PC-3 (cell line): ENCODE measurements around the gene TPM3. TPM values are rescaled to one million over a fixed set of nuclear protein-coding genes. Genes with fewer than 3 reads are reported as not detected.

Experiments
- ATAC-seq: fragments of 200-7000 bp; cut with Tn5 transposase; 2 replicates; pipeline ENCODE4 v1.9.1; 2020; ENCODE audit warnings: mild to moderate bottlenecking, moderate library complexity
- BruUV-seq: library from RNA; stranded (reverse); fragments of 400-500 nt; replicated peaks from 2 replicates; lab custom pipeline; 2021; lab: Mats Ljungman, UMichigan
- CTCF ChIA-PET: fragments of 300-600 bp; sonication (Branson Sonifier 250); formaldehyde crosslinking; loops from one replicate; lab custom pipeline; 2022; ENCODE audit warnings: antibody characterized with exemption; lab: Charles Lee
- POLR2A ChIA-PET: fragments of 300-600 bp; sonication (Branson Sonifier 250); formaldehyde crosslinking; loops from one replicate; lab custom pipeline; 2022; ENCODE audit warnings: antibody characterized with exemption; ENCODE audit not compliant: unreplicated experiment; lab: Charles Lee
- DNase-seq: peaks from one replicate; pipeline ENCODE4 v3.0.0-alpha.2; 2015
- H2AFZ ChIP-seq: fragments of 300-600 bp; sonication (generic); 2 replicates; pipeline ENCODE4 v1.6.0; 2016; ENCODE audit warnings: antibody characterized with exemption, low read length
- H3F3A ChIP-seq: fragments of 300-600 bp; sonication (generic); one replicate; pipeline ENCODE4 v1.6.0; 2017; ENCODE audit warnings: antibody characterized with exemption, low read length, control low read depth, mild to moderate bottlenecking; ENCODE audit not compliant: unreplicated experiment
- H3K27ac ChIP-seq: fragments of 300-600 bp; sonication (generic); 2 replicates; pipeline ENCODE4 v1.5.1; 2016; ENCODE audit warnings: mild to moderate bottlenecking, low read length
- H3K27me3 ChIP-seq: fragments of 300-600 bp; sonication (generic); 2 replicates; pipeline ENCODE4 v1.6.1; 2016; ENCODE audit warnings: low read length, mixed read lengths
- H3K36me3 ChIP-seq: fragments of 300-600 bp; sonication (generic); 2 replicates; pipeline ENCODE4 v1.6.1; 2016; ENCODE audit warnings: low read depth, mixed run types, low read length, mixed read lengths
- H3K4me1 ChIP-seq: fragments of 300-600 bp; sonication (generic); 2 replicates; pipeline ENCODE4 v1.5.1; 2016; ENCODE audit warnings: low read length; ENCODE audit not compliant: insufficient read depth
- H3K4me2 ChIP-seq: fragments of 300-600 bp; sonication (generic); 2 replicates; pipeline ENCODE4 v1.6.0; 2016; ENCODE audit warnings: low read length
- H3K4me3 ChIP-seq: fragments of 300-600 bp; sonication (generic); 2 replicates; pipeline ENCODE4 v1.5.1; 2016; ENCODE audit warnings: mild to moderate bottlenecking, low read length, mixed read lengths
- H3K79me2 ChIP-seq: fragments of 300-600 bp; sonication (generic); 2 replicates; pipeline ENCODE4 v1.6.1; 2017; ENCODE audit warnings: low read length, mixed read lengths
- H3K9ac ChIP-seq: fragments of 300-600 bp; sonication (generic); 2 replicates; pipeline ENCODE4 v1.6.0; 2016; ENCODE audit warnings: mild to moderate bottlenecking, low read length
- H3K9me2 ChIP-seq: fragments of 300-600 bp; sonication (generic); replicated peaks from 2 replicates; pipeline ENCODE4 v1.6.1; 2016; ENCODE audit warnings: mixed run types, low read length, mixed read lengths
- H3K9me3 ChIP-seq: fragments of 300-600 bp; sonication (generic); 2 replicates; pipeline ENCODE4 v1.6.1; 2016; ENCODE audit warnings: low read length, mixed read lengths
- H4K20me1 ChIP-seq: fragments of 300-600 bp; sonication (generic); 2 replicates; pipeline ENCODE4 v1.6.1; 2016; ENCODE audit warnings: low read length, mixed read lengths
- CTCF ChIP-seq: fragments of 300-600 bp; sonication (generic); conservative IDR thresholded peaks from 2 replicates; pipeline ENCODE4 v1.5.1; 2017; ENCODE audit warnings: antibody characterized with exemption, low read depth, mild to moderate bottlenecking, low read length
- EZH2 ChIP-seq: fragments of 300-600 bp; sonication (generic); IDR thresholded peaks from one replicate; pipeline ENCODE4 v1.6.1; 2017; ENCODE audit warnings: antibody characterized with exemption, mild to moderate bottlenecking, low read length; ENCODE audit not compliant: unreplicated experiment
- EZH2phosphoT487 ChIP-seq: fragments of 300-600 bp; sonication (generic); IDR thresholded peaks from 2 replicates; pipeline ENCODE4 v1.6.1; 2018; ENCODE audit warnings: mild to moderate bottlenecking, antibody characterized with exemption, low read length, borderline replicate concordance
- intact Hi-C: fragments of 100-400 bp; cut with micrococcal nuclease; formaldehyde crosslinking; loops from 2 replicates; pipeline ENCODE4 v1.9.0; 2023
- total RNA-seq: library from RNA; depleted of rRNA; stranded (reverse); fragments of >200 nt; gene quantifications from 2 replicates; pipeline ENCODE4 v1.2.3, GENCODE V29; 2014

TPM3 gene
- total RNA-seq, 1 experiment from 2014 or later, result 428 TPM

- ChIA-PET POLR2A (no interaction called here), CTCF (no interaction called here)
- H3K27me3 ChIP-seq, result no peaks in the 10 kb centered on the region
- peaks cover 80% of the 10 kb centered on the region for H3K36me3 ChIP-seq
- H3K9me3 ChIP-seq, result no peaks in the 10 kb centered on the region
- no peaks in the 10 kb centered on the region for H3F3A ChIP-seq
- no peak for DNase-seq
- H4K20me1 ChIP-seq, result peaks cover 21% of the 10 kb centered on the region
- no peak for TF ChIP-seq CTCF
- no peak for TF ChIP-seq EZH2phosphoT487
- TF ChIP-seq EZH2, result no peak
- no peak overlapping the region for H3K4me3 ChIP-seq
- H3K9me2 ChIP-seq, result no peaks in the 10 kb centered on the region
- no peak overlapping the region for H2AFZ ChIP-seq
- no peak for ATAC-seq
- no TSS peak for BruUV-seq
- no peak overlapping the region for H3K27ac ChIP-seq
- intact Hi-C loops, result no loop called here
- H3K79me2 ChIP-seq, result peaks cover 21% of the 10 kb centered on the region
- no peak overlapping the region for H3K9ac ChIP-seq
- no peaks in the 10 kb centered on the region for H3K4me1 ChIP-seq
- H3K4me2 ChIP-seq, result no peak overlapping the region
Observed at GRCh38 chr1:154170547-154171222, 21.2 kb downstream of the TPM3 start.

- H3K36me3 ChIP-seq, result peaks cover 88% of the 10 kb centered on the region
Observed at GRCh38 chr1:154167461-154167860, 24.4 kb downstream of the TPM3 start.

More at GRCh38 chr1:154167461-154167860, 24.4 kb downstream of the TPM3 start:
- CTCF ChIA-PET, result no interaction called here
- Histone ChIP-seq H3K4me1 (no peaks in the 10 kb centered on the region), H3K27me3 (no peaks in the 10 kb centered on the region), H2AFZ (no peak overlapping the region), H3K9me3 (no peaks in the 10 kb centered on the region), H3K79me2 (peaks cover under 1% of the 10 kb centered on the region; the same call in 1 of the 2 replicates), H3K4me3 (no peak overlapping the region), H4K20me1 (peaks cover 11% of the 10 kb centered on the region; the same call in 1 of the 2 replicates), H3K9me2 (no peaks in the 10 kb centered on the region), H3K9ac (no peak overlapping the region), H3F3A (no peaks in the 10 kb centered on the region), H3K4me2 (no peak overlapping the region), H3K27ac (no peak overlapping the region)
- TF ChIP-seq CTCF, result no peak
- TF ChIP-seq EZH2, result no peak
- TF ChIP-seq EZH2phosphoT487, result no peak
- DNase-seq, result no peak
- ATAC-seq, result no peak
- BruUV-seq, result no TSS peak
- POLR2A ChIA-PET, result no interaction called here
- intact Hi-C loops, result no loop called here
